IPS DF 4.7 (cell line): Measurements from ENCODE around the gene DGKH.

Experiments
- DNase-seq: peaks from one replicate; pipeline ENCODE4 v3.0.0-alpha.2; 2013; ENCODE audit warnings: low spot score; ENCODE audit errors: extremely low read depth

DGKH gene

DNA sequence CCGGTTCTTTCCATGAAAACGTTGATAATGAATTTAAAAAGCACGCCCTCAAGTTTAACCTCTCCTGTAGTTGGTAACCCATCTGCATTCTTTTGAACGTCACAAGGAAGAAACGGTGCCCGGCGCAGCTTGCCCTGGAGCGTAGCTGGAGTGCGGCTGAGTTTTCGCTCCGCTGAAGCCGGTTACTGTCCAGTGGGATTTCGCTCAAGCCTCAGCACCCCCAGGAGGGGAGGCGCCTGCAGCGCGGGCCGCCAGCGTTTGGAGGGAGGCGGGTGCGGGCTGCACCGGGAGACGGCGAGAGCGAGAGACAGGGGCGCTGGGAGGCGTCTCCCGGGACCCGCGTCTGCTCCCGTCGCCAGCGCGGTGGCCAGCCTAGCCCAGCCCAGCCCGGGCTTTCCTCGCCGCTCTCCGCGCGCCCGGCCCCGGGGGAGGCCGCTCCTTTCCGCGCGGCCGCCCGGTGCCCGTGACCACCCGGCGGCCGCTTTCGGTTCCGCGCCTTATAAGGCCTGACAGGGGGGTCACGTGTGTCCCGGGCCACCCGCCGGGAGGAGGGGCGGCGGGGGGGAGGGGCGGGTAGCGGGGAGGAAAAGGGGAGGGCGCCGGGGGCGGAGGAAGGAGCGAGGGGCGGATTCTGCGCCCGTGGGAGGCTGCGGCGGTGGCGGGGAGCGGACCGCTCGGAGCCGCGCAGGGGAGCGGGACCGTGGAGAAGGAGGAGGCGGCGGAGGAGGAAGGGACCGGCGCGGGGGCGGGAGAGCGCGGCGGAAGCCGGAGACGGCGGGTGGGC lies 8.3 kb upstream of the DGKH start:
- DNase-seq, result no peak

DNA sequence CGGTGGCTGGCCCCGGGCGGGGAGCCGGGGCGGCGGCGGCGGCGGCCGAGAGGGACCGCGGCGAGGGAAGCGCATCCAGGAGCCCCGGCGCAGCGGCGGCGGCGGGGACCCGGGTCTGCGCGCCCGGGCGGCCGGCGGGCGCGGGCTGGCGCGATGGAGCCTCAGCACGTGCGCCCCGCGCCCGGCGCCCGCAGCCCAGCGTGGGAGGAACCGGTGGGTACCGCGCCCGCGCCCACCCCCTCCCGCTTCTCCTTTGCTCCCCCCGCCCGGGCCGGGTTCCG lies 7.8 kb upstream of the DGKH start:
- no peak for DNase-seq

DNA sequence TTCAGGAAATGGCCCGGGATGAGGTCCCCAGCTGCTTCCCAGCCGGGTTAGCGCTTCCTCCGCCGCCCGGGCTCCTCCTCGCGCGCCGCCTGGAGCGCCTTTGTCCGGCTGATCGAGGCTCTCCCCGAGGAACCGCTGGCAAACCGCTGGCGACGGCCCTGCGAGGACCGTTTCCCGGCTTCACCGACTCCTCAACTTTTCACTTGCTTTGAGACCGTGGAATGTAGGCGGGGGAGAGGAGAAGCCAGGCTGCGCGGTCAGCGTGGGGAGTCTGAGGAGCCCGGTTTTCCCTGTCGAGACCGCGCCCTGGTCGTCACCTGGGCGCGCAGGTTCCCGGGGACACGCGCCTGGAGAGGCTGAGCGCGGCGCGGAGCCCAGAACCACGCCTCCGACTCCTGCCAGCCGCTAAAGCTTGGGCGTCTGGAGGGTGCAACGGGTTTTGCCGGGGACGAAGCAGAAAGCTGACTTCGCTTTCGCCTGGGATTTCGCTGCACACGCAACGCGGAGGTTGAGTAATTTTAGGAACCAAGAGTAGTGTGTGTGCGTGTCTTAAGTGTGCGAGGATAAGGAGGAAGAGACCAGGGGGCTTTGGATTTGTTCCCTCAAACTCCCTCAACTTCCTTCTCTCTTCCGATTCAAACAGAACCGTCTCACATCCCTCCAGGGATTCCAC lies 7.3 kb upstream of the DGKH start:
- DNase-seq, result no peak

DNA sequence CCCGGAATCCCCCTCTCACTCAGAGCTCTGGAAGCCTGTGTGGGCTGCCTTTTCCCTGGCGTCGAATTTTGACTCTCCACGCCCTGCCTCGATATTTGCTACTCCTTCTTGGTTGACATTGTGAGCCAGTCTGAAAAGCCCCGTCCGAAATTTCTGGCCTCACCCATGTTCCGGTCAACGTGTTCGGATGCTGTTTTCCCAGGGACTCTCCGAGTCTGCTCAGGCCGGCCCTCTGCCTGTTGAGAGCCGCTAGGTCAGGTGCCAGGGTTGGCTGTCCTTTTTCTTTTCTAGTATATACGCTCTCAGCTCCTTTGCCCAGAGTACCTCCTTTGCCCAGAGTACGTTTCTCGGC lies 6.8 kb upstream of the DGKH start:
- no peak for DNase-seq

DNA sequence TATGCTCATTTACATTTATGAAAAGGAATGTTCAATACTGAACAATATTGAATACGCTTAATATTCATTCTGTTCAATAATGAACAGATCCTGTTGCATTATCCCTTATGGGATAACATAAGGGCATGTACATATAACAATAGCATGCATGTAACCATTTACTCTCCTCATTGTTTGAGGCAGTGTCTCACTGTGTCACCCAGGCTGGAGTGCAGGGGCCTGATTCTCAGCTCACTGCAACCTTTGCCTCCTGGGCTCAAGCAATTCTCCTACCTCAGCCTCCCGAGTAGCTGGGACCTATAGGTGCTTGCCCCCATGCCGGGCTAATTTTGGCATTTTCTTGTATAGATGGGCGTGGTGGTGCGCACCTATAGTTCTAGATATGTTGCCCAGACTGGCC lies 4.8 kb upstream of the DGKH start:
- no peak for DNase-seq

DNA sequence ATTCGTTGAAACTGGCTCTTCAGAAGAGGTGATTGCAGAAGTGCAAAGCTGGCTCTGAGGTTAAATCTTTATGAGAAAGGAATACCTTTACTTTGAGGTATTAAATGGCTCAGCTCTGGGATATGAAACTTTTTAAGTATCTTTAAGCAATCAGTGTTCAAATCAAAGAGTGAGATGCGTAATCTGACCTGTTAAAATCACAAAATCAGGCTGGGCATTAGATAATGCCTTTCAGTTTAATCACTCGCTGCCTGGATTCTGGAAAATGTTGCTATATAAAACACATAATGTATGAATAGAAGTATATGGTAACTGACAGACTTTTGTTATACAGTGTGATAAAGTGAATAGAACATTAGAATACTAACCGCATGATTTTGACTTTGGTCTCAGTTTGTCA lies 2.0 kb upstream of the DGKH start:
- no peak for DNase-seq

DNA sequence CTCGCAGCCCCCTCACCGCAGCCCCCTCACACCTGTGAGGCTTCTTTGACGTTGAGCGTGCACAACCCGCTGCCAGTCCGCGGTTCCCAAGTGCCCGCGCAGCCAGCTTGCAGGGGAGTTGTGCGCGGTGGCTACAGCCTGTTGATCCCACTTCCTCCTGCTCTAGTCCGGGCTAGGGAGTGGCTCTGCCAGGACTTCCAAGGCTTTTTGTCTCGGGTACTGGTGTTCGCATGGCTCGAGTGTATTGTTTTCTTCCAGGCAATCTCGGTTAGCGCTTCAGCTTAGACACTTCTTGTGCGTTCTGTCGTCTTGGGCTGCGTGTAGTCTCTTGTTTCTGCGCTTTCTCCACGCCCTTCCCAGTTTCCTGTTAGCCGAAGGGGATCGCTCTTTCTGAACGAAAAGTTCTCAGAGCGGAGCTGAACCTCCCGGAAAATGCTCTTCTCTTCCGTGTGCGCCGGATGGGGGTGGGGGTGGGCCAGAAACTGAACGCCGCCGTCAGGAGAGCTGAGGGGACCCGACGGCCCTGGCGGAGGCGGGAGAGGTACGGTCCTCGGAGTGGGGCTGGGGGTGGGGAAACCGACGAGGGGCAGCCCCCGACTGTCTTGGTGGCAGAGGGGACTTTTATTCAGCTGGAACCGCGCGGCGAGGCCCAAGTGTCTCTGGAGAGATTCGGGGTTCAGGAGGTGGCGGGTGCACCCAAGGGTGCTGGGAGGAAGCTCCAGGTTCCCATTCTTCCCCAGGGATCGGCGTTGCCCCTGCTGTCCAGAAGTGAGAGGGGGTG lies 697 bp upstream of the DGKH start:
- no peak for DNase-seq

DNA sequence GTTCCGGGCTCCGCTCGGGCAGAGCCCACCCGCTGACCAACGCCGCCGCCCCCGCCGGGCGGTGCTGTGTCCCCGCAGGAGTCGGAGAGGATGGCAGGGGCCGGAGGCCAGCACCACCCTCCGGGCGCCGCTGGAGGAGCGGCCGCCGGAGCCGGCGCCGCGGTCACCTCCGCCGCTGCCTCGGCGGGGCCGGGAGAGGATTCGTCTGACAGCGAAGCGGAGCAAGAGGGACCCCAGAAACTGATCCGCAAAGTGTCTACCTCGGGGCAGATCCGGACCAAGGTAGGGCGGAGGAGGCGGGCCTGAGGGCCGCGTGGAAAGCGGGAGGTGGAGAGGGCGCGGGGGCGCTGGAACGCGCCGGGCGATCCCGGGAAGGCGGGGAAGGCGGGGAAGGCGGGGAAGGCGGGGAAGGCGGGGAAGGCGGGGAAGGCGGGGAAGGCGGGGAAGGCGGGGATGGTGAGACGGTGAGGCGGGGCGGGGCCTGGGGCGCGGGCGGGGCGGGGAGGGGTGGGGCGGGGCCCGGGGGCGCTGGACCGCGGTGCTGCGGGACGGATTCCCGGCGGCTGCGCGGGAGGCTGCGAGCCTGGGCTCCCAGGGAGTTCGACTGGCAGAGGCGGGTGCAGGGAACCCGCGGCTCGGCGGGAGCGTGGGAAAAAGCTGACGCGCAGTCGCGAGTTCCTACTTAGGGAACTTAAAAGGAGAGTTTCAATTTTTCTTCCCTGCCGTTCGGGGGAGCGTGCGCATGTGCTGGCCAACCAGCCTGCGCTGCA lies 421 bp downstream of the DGKH start:
- no peak for DNase-seq

DNA sequence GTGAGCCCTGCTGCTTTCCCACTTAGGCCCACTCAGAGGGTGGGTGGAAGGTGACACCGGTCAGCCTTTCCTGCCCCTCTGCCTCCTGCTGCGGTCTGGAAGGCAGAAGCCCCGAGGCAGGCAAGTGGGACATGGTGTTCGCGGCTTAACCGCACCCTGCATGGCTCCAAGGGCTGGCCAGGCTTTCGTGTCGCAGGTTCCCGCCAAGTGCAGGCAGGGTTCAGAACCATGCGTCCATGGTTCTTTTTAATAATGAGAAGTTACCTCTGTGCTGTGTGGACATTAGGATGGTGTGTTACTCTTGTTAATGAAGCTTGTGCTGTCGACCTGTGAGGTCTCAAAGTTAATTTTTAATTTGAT lies 986 bp downstream of the DGKH start:
- DNase-seq, result no peak

DNA sequence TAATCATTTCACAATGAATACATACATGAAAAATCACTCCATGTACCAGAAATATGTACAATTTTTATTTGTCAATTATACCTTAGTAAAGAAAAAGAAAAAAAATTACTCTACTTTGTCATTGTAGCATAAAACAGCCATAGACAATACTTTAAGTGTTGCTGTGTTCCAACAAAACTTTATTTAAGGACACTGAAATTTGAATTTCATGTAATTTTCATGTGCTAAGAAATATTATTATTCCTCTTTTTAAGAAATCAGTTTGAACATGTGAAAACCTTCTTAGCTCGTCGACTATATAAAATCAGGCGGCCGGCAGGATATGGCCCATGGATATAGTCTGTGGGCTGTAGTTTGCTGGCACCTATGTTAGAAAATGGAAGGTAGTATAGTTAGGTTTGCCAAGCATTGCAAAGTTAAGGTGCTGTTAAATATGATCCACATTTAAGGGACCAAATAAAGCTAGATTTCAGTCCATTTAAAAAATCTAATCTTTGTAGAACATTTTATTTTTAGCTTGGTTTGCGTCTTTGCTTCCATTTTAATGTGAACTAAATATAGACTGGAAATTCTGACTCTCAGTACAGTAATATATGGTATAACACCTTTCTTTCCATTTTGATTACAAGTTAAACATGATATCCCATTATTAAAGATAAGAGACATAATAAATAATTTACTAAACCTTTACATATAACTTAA lies 6.5 kb downstream of the DGKH start:
- DNase-seq, result no peak

DNA sequence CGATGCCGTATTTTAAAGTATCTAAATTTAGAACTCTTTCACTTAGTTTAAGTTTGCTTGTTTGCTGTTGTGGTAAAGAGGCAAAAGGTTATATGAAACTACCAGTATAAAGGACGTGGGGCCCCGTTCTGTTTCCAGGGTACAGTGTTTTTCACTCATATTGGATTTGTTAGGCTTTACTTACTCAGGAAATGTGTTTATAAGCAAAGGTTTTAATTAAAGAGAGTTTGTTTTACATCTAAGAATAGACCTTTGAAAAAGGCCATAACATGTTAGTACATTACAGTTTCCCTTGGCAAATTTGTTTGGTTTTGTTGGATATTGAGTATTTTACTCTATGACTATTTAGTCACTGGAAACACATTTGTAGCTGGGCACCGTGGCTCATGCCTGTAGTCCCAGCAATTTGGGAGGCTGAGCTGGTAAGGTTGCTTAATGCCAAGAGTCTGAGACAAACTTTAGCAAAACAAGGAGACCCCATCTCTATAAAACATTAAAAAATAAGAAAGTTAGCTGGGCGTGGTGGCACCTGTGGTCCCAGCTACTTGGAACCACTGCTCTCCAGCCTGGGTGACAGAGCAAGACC lies 7.1 kb downstream of the DGKH start:
- no peak for DNase-seq

DNA sequence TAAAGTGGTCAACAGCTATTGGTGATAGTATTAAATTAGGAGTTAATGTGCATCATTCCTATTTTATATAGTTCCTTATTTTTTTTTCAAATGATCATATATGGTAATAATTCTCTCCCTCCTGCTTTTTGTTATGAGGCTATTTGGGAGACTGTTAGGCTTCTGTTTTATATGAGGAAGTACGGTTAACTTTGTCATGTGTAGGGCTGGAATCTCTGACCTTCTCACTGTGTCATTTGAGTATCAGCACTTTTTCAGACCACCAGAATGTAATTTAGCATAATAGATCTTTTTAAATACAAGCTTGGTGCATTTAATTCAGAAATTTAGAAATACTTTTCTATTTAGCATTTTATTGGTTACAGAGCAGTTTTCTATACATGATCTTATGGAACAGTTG lies 7.7 kb downstream of the DGKH start:
- no peak for DNase-seq

DNA sequence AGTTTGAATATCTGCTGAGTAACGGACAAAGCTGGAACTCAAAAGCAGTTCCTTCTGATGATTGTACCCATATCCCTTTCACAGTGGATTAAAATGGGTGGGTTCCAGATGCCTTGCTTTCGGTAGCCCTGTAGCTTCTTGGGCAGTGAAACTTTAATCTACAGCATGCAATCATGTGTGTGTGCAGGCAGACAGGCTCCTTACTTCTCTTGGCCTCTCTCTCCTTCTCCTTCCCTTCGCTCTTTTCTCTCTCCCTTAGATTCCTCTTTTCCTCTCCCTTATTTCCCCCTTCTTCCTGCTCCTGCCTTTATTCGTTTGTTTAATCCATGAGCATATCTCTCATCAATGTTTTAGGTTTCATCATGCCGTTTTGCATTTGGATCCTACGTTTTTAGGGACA lies 8.1 kb downstream of the DGKH start:
- no peak for DNase-seq

DNA sequence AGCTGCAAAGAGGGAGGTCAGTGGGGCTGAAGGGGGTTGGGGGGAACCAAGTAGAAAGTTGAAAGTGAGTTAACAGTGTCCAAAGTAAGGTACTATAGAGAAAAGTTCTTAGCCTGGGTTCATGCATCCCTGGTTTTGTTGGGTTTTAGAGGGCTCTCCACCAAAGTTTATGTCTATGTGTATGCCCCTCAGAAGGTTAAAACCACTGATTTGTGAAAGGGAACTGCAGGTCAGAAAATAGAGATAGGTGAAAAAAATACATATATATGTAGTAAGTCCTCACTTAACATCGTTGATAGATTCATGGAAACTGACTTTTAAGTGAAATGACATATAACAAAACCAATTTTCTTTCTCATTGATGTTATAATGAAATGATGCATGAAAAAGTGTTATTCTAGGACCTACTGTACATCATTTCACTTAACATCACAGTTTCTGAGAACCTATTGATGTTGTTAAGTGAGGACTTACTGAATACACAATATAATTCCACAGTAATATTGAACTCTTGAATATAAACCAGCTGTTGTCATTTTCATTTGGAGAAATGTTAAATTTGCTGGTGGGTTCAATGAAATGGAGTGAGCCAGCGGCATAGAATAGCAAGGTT lies 9.6 kb downstream of the DGKH start:
- no peak for DNase-seq

DNA sequence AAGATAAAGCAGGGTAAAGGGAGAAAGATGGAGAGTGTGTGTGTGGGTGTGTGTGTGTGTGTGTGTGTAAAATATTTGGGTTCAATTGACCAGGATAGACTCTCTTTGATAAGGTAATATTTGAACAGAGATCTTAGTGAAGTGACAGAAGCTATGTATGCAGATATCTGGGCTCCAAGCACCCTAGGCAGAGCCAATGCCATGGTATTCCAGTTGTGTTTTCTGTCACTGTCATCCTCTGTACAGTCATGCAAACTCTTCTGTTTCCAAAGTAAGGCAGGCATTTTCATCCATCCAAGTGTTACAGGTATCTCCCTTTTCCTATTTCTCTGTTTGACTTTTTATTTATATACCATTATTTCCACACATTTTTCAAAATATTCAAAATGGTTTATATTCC lies 13.5 kb downstream of the DGKH start:
- DNase-seq, result no peak

DNA sequence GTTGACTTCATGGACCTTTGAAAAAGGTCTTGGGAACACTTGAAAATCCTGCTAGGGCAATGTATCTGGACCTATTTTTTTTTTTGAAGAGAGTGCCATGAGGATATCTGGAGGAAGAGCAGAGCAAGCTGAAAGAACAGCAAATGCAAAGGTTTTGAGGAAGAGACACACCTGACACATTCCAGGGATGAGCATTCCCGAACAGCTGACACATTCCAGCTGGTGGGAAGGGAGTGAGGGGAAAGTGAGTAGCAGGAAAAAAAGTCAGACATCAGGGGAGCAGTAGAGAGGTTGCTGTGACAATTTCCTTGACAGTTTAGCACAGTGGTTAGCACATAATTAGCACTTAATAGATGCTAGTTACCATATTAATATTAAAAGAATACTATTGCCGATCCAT lies 14.7 kb downstream of the DGKH start:
- no peak for DNase-seq

DNA sequence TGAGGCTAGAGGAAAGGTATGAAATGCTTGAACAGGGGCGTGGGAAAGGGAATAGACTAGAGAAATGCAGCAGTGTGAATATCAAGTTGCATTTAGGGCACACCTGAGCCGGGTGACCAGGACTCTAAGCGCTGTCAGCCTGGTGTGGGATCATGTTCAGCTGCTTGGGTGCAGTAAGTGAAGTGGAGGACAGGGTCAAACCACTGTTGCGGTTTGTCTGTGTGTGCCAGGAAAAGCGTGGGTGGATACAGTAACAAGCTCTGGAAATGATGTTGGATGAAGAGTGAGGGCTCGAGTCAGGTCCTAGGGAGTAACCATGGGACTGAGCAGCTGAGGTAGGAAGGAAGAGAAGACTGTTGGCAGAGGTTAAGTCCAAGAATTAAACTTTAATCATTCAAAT lies 15.8 kb downstream of the DGKH start:
- DNase-seq, result no peak

DNA sequence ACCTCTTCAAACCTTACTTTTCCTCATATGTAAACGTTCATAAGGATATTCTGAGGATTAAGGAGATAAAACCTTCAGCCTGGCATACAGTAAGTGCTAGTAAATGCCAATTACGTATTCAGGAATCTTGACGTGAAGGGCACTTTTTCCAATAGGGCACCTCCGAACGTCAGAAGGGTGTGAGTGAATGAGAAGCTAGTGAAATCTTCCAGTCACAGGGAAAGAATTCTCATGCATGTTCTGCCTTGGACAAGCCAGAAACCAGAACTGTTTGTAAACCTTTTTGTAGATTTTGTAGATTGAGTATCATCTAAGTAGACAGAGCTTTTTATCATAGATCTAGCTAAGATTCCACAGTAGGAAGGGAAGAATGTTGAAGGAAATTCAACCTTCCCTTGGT lies 16.5 kb downstream of the DGKH start:
- no peak for DNase-seq

DNA sequence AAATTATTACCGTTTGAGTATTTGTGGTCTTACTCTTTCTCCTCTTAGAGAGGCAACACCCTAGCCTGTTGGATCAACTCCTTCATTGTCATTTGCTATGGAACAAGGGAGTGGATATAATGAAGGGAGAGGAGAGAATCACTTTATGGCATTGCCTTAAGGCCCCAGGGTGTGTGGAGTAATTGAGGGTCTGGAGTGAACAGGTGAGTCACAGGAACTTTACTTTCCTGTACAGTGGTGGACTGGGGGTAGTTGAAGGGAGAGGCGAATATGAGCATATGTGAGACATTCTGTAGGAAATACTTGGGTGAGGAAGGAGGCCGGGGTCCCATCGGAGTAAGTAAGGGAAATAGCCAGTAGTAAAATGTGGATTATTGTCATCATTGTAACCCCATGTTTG lies 17.0 kb downstream of the DGKH start:
- DNase-seq, result no peak

DNA sequence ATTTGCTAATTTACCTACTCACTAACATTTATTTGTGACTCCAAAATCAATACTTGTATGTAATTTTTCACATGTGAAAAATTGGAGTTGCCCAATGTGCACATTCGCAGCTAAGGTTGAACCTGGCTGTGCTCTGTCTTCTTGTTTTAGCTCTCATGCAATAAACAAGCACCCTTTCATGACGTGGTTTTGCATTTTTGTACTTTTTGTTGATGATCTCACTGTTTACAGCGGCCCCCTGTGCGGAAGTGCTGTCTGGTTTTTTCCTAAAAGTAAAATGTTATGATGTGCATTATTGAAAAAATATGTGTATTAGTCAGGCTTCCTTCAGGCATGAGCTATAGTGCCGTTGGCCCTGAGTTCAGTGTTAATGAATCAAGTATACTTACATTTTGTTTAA lies 18.1 kb downstream of the DGKH start:
- DNase-seq, result no peak

DNA sequence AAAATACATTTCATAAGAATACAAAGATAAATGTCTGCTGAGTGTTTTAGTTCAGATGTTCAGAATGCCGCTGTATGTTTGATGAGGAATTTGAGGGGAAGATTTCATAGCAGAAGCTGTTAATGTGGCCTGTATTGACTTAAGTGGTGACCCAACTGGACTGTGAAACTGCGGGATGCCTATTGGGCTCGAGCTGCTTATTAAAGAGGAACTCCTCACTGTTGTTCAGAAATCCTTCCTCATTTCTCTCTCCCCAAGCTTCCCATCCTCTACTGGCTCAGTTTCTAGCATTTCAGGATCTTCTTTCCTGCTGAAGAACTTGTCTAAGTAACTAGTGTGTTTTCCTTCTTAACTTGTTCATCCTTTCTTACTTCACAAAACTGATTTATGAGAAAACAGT lies 20.4 kb downstream of the DGKH start:
- no peak for DNase-seq
